ENCODE data around the gene DLG2. TPM values are rescaled to one million over a fixed set of nuclear protein-coding genes. Genes with fewer than 3 reads are reported as not detected.

Gene DLG2
- total and polyA plus RNA-seq, 11 donors, result 2.4 to 13.9 (median 7.1) TPM

- intact Hi-C loops (cut with DNase I), result no loop called here
Observed at GRCh38 chr11:83608571-83608970, 2018.6 kb downstream of the DLG2 start.

GRCh38 chr11:83601914-83602527 is 2025.1 kb downstream of the DLG2 start:
- no peak for TF ChIP-seq POLR2A (IDR thresholded peaks at IDR 0.05)
- TF ChIP-seq CTCF (IDR thresholded peaks at IDR 0.05), result no peak
- H3K27me3 ChIP-seq, result no peaks in the 10 kb centered on the region
- 80 to 85% (median 82%) methylated on average over 5 of the region's 5 CpGs for WGBS, 4 donors
- DNase-seq, result no peak
- no peaks in the 10 kb centered on the region for H3K9me3 ChIP-seq
- H3K4me3 ChIP-seq, result no peak overlapping the region
- H3K4me1 ChIP-seq, result no peaks in the 10 kb centered on the region
- intact Hi-C loops (cut with DNase I), result no loop called here
- H3K36me3 ChIP-seq, result no peaks in the 10 kb centered on the region
- no peak for ATAC-seq
- no peak overlapping the region for H3K27ac ChIP-seq

More at GRCh38 chr11:83608571-83608970, 2018.6 kb downstream of the DLG2 start:
- Histone ChIP-seq H3K27ac (no peak overlapping the region), H3K4me1 (no peaks in the 10 kb centered on the region), H3K36me3 (no peaks in the 10 kb centered on the region), H3K4me3 (no peak overlapping the region), H3K9me3 (no peaks in the 10 kb centered on the region), H3K27me3 (no peaks in the 10 kb centered on the region)
- no peak for TF ChIP-seq POLR2A (IDR thresholded peaks at IDR 0.05)
- TF ChIP-seq CTCF (IDR thresholded peaks at IDR 0.05), result no peak
- 83 to 97% (median 93%) methylated on average over 1 of the region's 1 CpG for whole genome bisulfite sequencing, 4 donors
- ATAC-seq (no peak), DNase-seq (no peak)

- ATAC-seq, result no peak
- H3K9me3 ChIP-seq, result no peaks in the 10 kb centered on the region
Observed at GRCh38 chr11:83601201-83601913, 2025.8 kb downstream of the DLG2 start.

GRCh38 chr11:83600661-83601060 is 2026.5 kb downstream of the DLG2 start:
- H3K4me3 ChIP-seq, result no peak overlapping the region
- no peaks in the 10 kb centered on the region for H3K9me3 ChIP-seq
- TF ChIP-seq CTCF (IDR thresholded peaks at IDR 0.05) (no peak), POLR2A (IDR thresholded peaks at IDR 0.05) (no peak)
- ATAC-seq, result no peak
- no peaks in the 10 kb centered on the region for H3K4me1 ChIP-seq
- no peaks in the 10 kb centered on the region for H3K27me3 ChIP-seq
- no peak overlapping the region for H3K27ac ChIP-seq
- WGBS, 4 donors, result 63 to 76% (median 70%) methylated on average over 1 of the region's 1 CpG
- no peaks in the 10 kb centered on the region for H3K36me3 ChIP-seq
- DNase-seq, result no peak
- intact Hi-C loops (cut with DNase I), result no loop called here

More at GRCh38 chr11:83601201-83601913, 2025.8 kb downstream of the DLG2 start:
- DNase-seq, result no peak
- no peaks in the 10 kb centered on the region for H3K27me3 ChIP-seq
- H3K36me3 ChIP-seq, result no peaks in the 10 kb centered on the region
- WGBS, 4 donors, result 88 to 91% (median 91%) methylated on average over 11 of the region's 11 CpGs
- no peak overlapping the region for H3K4me3 ChIP-seq
- intact Hi-C loops (cut with DNase I), result no loop called here
- no peak for TF ChIP-seq POLR2A (IDR thresholded peaks at IDR 0.05)
- H3K27ac ChIP-seq, result no peak overlapping the region
- H3K4me1 ChIP-seq, result no peaks in the 10 kb centered on the region
